SK-N-SH (cell line): ENCODE measurements around the gene CAPN5. TPM values are rescaled to one million over a fixed set of nuclear protein-coding genes. Genes with fewer than 3 reads are reported as not detected.

ENCODE experiments used
- CTCF ChIA-PET: fragments of 300-600, 350-600 bp; formaldehyde crosslinking; extraction: SDS; loops from one replicate; lab custom pipeline; 2021; lab: Yijun Ruan, JAX
- POLR2A ChIA-PET: fragments of 350-600 bp; sonication (Branson Sonifier 250); formaldehyde crosslinking; extraction: SDS; loops from one replicate; lab custom pipeline; 2020; ENCODE audit warnings: antibody characterized with exemption, inconsistent platforms; lab: Yijun Ruan, JAX
- DNase-seq: peaks from one replicate; pipeline ENCODE4 v3.0.0; 2012
- H2AFZ ChIP-seq: fragments of 200-600 bp; sonication (generic); 2 replicates; pipeline ENCODE4 v1.8.1; 2016; ENCODE audit warnings: antibody characterized with exemption, mild to moderate bottlenecking, low read depth
- H3F3A ChIP-seq: fragments of 200-600 bp; sonication (generic); replicated peaks from 2 replicates; pipeline ENCODE3; 2016; ENCODE audit warnings: antibody characterized with exemption, mild to moderate bottlenecking; ENCODE audit not compliant: insufficient read depth
- H3K27ac ChIP-seq, 2 experiments: fragments of 200-500 bp in 1 of 2; fragments of 200-600 bp in 1 of 2; sonication (Bioruptor generic) in 1 of 2; sonication (generic), shearing (Covaris generic) in 1 of 2; 2 replicates each; pipeline versions ENCODE4 v1.5.1 to v1.6.1; 2014 to 2016; ENCODE audit warnings: low read depth in 2 of 2, inconsistent platforms in 1 of 2, low read length in 1 of 2, mild to moderate bottlenecking in 1 of 2, mixed read lengths in 1 of 2
- H3K27me3 ChIP-seq: fragments of 200-600 bp; sonication (generic), shearing (Covaris generic); 2 replicates; pipeline ENCODE4 v1.6.1; 2016; ENCODE audit warnings: mixed run types; ENCODE audit not compliant: insufficient read depth
- H3K36me3 ChIP-seq, 2 experiments: fragments of 200-500 bp in 1 of 2; fragments of 200-600 bp in 1 of 2; sonication (Bioruptor generic) in 1 of 2; sonication (generic) in 1 of 2; replicated peaks in 1 of 2; 2 replicates each; pipeline versions ENCODE3 to v1.5.1; 2014 to 2016; ENCODE audit warnings: low read length in 1 of 2, mild to moderate bottlenecking in 1 of 2; ENCODE audit not compliant: insufficient read depth in 2 of 2, control insufficient read depth in 1 of 2
- H3K4me1 ChIP-seq, 2 experiments: fragments of 200-500 bp in 1 of 2; fragments of 200-600 bp in 1 of 2; sonication (Bioruptor generic) in 1 of 2; sonication (generic), shearing (Covaris generic) in 1 of 2; 2 replicates each; pipeline versions ENCODE4 v1.5.1 to v1.6.1; 2014 to 2016; ENCODE audit warnings: low read depth in 1 of 2, low read length in 1 of 2, mixed run types in 1 of 2; ENCODE audit not compliant: insufficient read depth in 2 of 2, control insufficient read depth in 1 of 2
- H3K4me2 ChIP-seq: fragments of 200-600 bp; sonication (generic), shearing (Covaris generic); 2 replicates; pipeline ENCODE4 v1.6.1; 2017; ENCODE audit warnings: mixed run types
- H3K4me3 ChIP-seq, 2 experiments: fragments of 200-500 bp in 1 of 2; fragments of 200-600 bp in 1 of 2; sonication (Bioruptor generic) in 1 of 2; sonication (generic), shearing (Covaris generic) in 1 of 2; 2 replicates each; pipeline versions ENCODE4 v1.5.1 to v1.8.1; 2014 to 2016; ENCODE audit warnings: low read depth in 2 of 2, inconsistent platforms in 1 of 2, low read length in 1 of 2, mild to moderate bottlenecking in 1 of 2, mixed read lengths in 1 of 2, moderate library complexity in 1 of 2
- H3K79me2 ChIP-seq: fragments of 200-600 bp; sonication (generic); 2 replicates; pipeline ENCODE4 v1.8.1; 2017; ENCODE audit warnings: mild to moderate bottlenecking; ENCODE audit not compliant: insufficient read depth
- H3K9ac ChIP-seq: fragments of 200-600 bp; sonication (generic); 2 replicates; pipeline ENCODE4 v1.6.1; 2017; ENCODE audit warnings: mixed run types
- H3K9me2 ChIP-seq: fragments of 200-600 bp; sonication (generic); 2 replicates; pipeline ENCODE4 v1.6.1; 2017; ENCODE audit warnings: mixed run types
- H3K9me3 ChIP-seq: fragments of 200-600 bp; sonication (generic); 2 replicates; pipeline ENCODE4 v1.6.1; 2017; ENCODE audit warnings: mixed run types, mild to moderate bottlenecking, moderate library complexity
- H4K20me1 ChIP-seq: fragments of 200-600 bp; sonication (generic); 2 replicates; pipeline ENCODE4 v1.6.1; 2017; ENCODE audit warnings: mild to moderate bottlenecking, mixed run types; ENCODE audit not compliant: insufficient read depth
- CHD2 ChIP-seq: fragments of 150-350 bp; IDR thresholded peaks from 2 replicates; pipeline ENCODE4 v1.6.1; 2018; ENCODE audit warnings: low read length; ENCODE audit not compliant: partially characterized antibody
- ELF1 ChIP-seq: IDR thresholded peaks from 2 replicates; pipeline ENCODE4 v1.4.0; 2012
- GABPA ChIP-seq: IDR thresholded peaks from 2 replicates; pipeline ENCODE4 v1.4.0; 2012; ENCODE audit warnings: low read depth, mild to moderate bottlenecking
- IRF3 ChIP-seq: fragments of 150-350 bp; IDR thresholded peaks from 2 replicates; pipeline ENCODE4 v1.6.1; 2016; ENCODE audit warnings: mild to moderate bottlenecking, low read depth, low read length
- MAX ChIP-seq: IDR thresholded peaks from 2 replicates; pipeline ENCODE4 v1.4.0; 2012; ENCODE audit warnings: low read depth
- MXI1 ChIP-seq: IDR thresholded peaks from 2 replicates; pipeline ENCODE4 v1.6.1; 2012; ENCODE audit warnings: mild to moderate bottlenecking, low read depth, low read length, improper control_type of control experiment
- NRF1 ChIP-seq: IDR thresholded peaks from 2 replicates; pipeline ENCODE4 v1.6.1; 2012; ENCODE audit warnings: low read depth, mild to moderate bottlenecking, low read length
- POLR2AphosphoS5 ChIP-seq: IDR thresholded peaks from 2 replicates; pipeline ENCODE4 v1.6.1; 2012; ENCODE audit warnings: low read depth, low read length
- RFX5 ChIP-seq: IDR thresholded peaks from 2 replicates; pipeline ENCODE4 v1.6.1; 2012; ENCODE audit warnings: mild to moderate bottlenecking, improper control_type of control experiment, low read length
- TCF12 ChIP-seq: IDR thresholded peaks from 2 replicates; pipeline ENCODE4 v1.4.0; 2012
- USF1 ChIP-seq: IDR thresholded peaks from 2 replicates; pipeline ENCODE4 v1.4.0; 2012; ENCODE audit warnings: low read depth, borderline replicate concordance
- YY1 ChIP-seq: IDR thresholded peaks from 2 replicates; pipeline ENCODE4 v1.4.0; 2012; ENCODE audit warnings: low read depth, mild to moderate bottlenecking
- WGBS: methylation state at CpG from one replicate; pipeline ENCODE4 v1.1.6; 2017; ENCODE audit warnings: low lambda C conversion rate; 5-methylcytosine and 5-hydroxymethylcytosine counted together
- polyA plus RNA-seq, 3 experiments: library from polyadenylated mRNA; depleted of rRNA; stranded (reverse); fragments of >200 nt; gene quantifications; 2 replicates each; pipeline ENCODE4 v1.2.3, GENCODE V29; 2012

Gene CAPN5
- polyA plus RNA-seq, 1 of the 3 experiments (the other 2 are of a cell fraction): 33.1 TPM

- Histone ChIP-seq H3F3A (no peaks in the 10 kb centered on the region), H3K27ac (no peak overlapping the region), H3K4me3 (no peak overlapping the region), H3K79me2 (no peaks in the 10 kb centered on the region), H4K20me1 (no peaks in the 10 kb centered on the region), H2AFZ (no peak overlapping the region), H3K4me2 (no peak overlapping the region), H3K4me1 (peaks cover 0 to 13% of the 10 kb centered on the region in 2 experiments; a peak in 1 of 4 replicates), H3K27me3 (no peaks in the 10 kb centered on the region), H3K9me2 (no peaks in the 10 kb centered on the region), H3K9me3 (no peaks in the 10 kb centered on the region), H3K36me3 (no peaks in the 10 kb centered on the region), H3K9ac (no peak overlapping the region)
- DNase-seq: no peak
- 83% methylated on average over 6 of the region's 6 CpGs for WGBS
- CTCF ChIA-PET: interaction anchor here (4.1 kb wide), 1 partner anchor 25 kb away, joined by 15 read pairs; the partner anchor contains the start of gene MYO7A
- TF ChIP-seq GABPA (no peak), POLR2AphosphoS5 (no peak), MAX (no peak), CHD2 (no peak), USF1 (no peak), YY1 (no peak)
- POLR2A ChIA-PET: no interaction called here
Observed at GRCh38 chr11:77152846-77153245, 86.1 kb downstream of the CAPN5 start.

- POLR2A ChIA-PET: no interaction called here
- CTCF ChIA-PET: interaction anchor here (1.3 to 2.5 kb wide), 3 partner anchors 26 to 35 kb away, joined by 5 to 15 read pairs (median 8); partner anchors contain the start of gene MYO7A
Observed at GRCh38 chr11:77153276-77154185, 86.8 kb downstream of the CAPN5 start.

GRCh38 chr11:77154381-77155081 lies 87.8 kb downstream of the CAPN5 start:
- H3K4me2 ChIP-seq: no peak overlapping the region
- H3K9me3 ChIP-seq: no peaks in the 10 kb centered on the region
- H3F3A ChIP-seq: no peaks in the 10 kb centered on the region
- no peaks in the 10 kb centered on the region for H3K27me3 ChIP-seq
- no peak overlapping the region for H3K27ac ChIP-seq
- no peak overlapping the region for H2AFZ ChIP-seq
- no peaks in the 10 kb centered on the region for H3K36me3 ChIP-seq
- TF ChIP-seq ELF1 (no peak), NRF1 (no peak), MXI1 (no peak), CHD2 (no peak), IRF3 (no peak), RFX5 (no peak), GABPA (no peak)
- no peaks in the 10 kb centered on the region for H3K79me2 ChIP-seq
- no peaks in the 10 kb centered on the region for H3K9me2 ChIP-seq
- H4K20me1 ChIP-seq: no peaks in the 10 kb centered on the region
- ChIA-PET CTCF (interaction anchor here (1.2 to 2.5 kb wide), 7 partner anchors 27 to 393 kb away, joined by 3 to 15 read pairs (median 5); partner anchors contain the start of gene MYO7A), POLR2A (no interaction called here)
- DNase-seq: no peak
- 59% methylated on average over 6 of the region's 10 CpGs for WGBS
- H3K9ac ChIP-seq: no peak overlapping the region
- H3K4me1 ChIP-seq: peaks cover 0 to 13% of the 10 kb centered on the region in 2 experiments; a peak in 1 of 4 replicates
- H3K4me3 ChIP-seq: no peak overlapping the region

More at GRCh38 chr11:77153276-77154185, 86.8 kb downstream of the CAPN5 start:
- Histone ChIP-seq H3K4me1 (peaks cover 0 to 13% of the 10 kb centered on the region in 2 experiments; a peak in 1 of 4 replicates), H3K27me3 (no peaks in the 10 kb centered on the region), H3K79me2 (no peaks in the 10 kb centered on the region), H3K4me3 (no peak overlapping the region), H3K9me3 (no peaks in the 10 kb centered on the region), H4K20me1 (no peaks in the 10 kb centered on the region), H3F3A (no peaks in the 10 kb centered on the region), H3K27ac (no peak overlapping the region), H2AFZ (no peak overlapping the region), H3K4me2 (no peak overlapping the region), H3K9ac (no peak overlapping the region), H3K9me2 (no peaks in the 10 kb centered on the region), H3K36me3 (no peaks in the 10 kb centered on the region)
- TF ChIP-seq TCF12: no peak
- 66% methylated on average over 16 of the region's 20 CpGs for WGBS
- no peak for DNase-seq
